A549 (cell line): ENCODE data around the gene MGAT5.

Experiments
- BHLHE40 ChIP-seq: IDR thresholded peaks from 2 replicates; pipeline ENCODE4 v1.6.1; 2012; ENCODE audit warnings: low read depth, low read length, inconsistent platforms
- CEBPB ChIP-seq, 2 experiments: fragments of >200 bp in 1 of 2; sonication (Bioruptor Twin) in 1 of 2; formaldehyde crosslinking in 1 of 2; IDR thresholded peaks; 2 replicates each; pipeline ENCODE4 v1.6.1; 2012 to 2016
- HOXA7 ChIP-seq: fragments of 250-450 bp; sonication (Bioruptor Pico); IDR thresholded peaks from 2 replicates; pipeline ENCODE4 v1.5.0; 2020; ENCODE audit warnings: mild to moderate bottlenecking, moderate library complexity
- HOXB5 ChIP-seq: fragments of 250-450 bp; sonication (Bioruptor Pico); IDR thresholded peaks from 2 replicates; pipeline ENCODE4 v1.5.0; 2020; ENCODE audit warnings: mild to moderate bottlenecking, moderate library complexity
- NFE2L2 ChIP-seq: fragments of 150-350 bp; conservative IDR thresholded peaks from 2 replicates; pipeline ENCODE4 v1.6.1; 2014; ENCODE audit warnings: low read length
- PBX3 ChIP-seq: IDR thresholded peaks from 2 replicates; pipeline ENCODE4 v1.6.1; 2012
- POLR2A ChIP-seq: IDR thresholded peaks from 2 replicates; pipeline ENCODE4 v1.6.1; 2012; ENCODE audit warnings: mild to moderate bottlenecking, low read length
- RCOR1 ChIP-seq: fragments of 150-350 bp; IDR thresholded peaks from 2 replicates; pipeline ENCODE4 v1.6.1; 2014; ENCODE audit warnings: antibody characterized with exemption, low read length, low read depth
- RNF2 ChIP-seq: fragments of 200-600 bp; sonication (generic); IDR thresholded peaks from 2 replicates; pipeline ENCODE4 v1.6.1; 2016; ENCODE audit warnings: low read depth, mild to moderate bottlenecking, antibody characterized with exemption, moderate library complexity, borderline replicate concordance
- TF ChIP-seq, protein P1 (sequence below): fragments of 200-600 bp; sonication (generic); IDR thresholded peaks from 2 replicates; pipeline ENCODE4 v1.6.1; 2016; ENCODE audit warnings: antibody characterized with exemption, mild to moderate bottlenecking, moderate library complexity

DNA sequence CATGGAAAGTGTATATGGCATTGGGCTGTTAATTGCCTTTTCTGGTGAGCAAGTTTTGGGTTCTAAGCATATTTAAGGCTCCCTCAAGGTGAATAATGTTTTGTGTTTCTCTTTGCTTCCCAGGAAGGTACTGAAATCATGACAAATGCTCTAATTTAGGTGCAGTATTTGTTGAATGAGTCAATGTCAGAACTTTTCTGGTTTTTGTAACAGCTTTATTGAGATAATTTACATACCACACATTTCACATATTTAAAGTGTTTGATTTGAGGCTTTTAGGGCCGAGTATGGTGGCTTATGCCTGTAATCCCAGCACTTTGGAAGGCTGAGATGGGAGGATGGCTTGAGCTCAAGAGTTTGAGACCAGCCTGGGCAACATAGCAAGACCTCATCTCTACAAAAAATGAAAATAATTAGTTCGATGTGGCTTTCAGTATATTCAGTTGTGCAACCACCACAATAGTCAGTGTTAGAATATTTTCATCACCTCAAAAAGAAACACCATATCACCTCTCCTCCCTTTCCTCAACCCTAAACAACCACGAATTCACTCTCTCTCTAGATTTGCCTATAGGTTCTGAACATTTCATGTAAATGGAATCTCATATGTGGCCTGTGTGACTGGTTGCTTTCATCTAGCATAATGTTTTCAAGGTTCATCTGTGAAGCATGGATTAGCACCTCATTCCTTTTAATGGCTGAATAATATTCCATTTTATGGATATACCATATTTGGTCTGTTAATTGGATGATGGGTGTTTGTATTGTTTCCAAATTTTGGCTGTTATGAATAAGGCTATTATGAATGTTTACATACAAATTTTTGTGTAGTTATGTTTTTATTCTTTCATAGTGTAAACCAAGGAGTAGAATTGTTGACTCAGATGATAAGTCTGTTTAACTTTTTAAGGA lies 54.9 kb downstream of the MGAT5 start:
- TF ChIP-seq HOXB5, result no peak
- no peak for TF ChIP-seq POLR2A
- TF ChIP-seq NFE2L2, result no peak
- TF ChIP-seq CEBPB (IDR thresholded peaks at IDR 0.05), result no peak
- TF ChIP-seq, protein P1, sequence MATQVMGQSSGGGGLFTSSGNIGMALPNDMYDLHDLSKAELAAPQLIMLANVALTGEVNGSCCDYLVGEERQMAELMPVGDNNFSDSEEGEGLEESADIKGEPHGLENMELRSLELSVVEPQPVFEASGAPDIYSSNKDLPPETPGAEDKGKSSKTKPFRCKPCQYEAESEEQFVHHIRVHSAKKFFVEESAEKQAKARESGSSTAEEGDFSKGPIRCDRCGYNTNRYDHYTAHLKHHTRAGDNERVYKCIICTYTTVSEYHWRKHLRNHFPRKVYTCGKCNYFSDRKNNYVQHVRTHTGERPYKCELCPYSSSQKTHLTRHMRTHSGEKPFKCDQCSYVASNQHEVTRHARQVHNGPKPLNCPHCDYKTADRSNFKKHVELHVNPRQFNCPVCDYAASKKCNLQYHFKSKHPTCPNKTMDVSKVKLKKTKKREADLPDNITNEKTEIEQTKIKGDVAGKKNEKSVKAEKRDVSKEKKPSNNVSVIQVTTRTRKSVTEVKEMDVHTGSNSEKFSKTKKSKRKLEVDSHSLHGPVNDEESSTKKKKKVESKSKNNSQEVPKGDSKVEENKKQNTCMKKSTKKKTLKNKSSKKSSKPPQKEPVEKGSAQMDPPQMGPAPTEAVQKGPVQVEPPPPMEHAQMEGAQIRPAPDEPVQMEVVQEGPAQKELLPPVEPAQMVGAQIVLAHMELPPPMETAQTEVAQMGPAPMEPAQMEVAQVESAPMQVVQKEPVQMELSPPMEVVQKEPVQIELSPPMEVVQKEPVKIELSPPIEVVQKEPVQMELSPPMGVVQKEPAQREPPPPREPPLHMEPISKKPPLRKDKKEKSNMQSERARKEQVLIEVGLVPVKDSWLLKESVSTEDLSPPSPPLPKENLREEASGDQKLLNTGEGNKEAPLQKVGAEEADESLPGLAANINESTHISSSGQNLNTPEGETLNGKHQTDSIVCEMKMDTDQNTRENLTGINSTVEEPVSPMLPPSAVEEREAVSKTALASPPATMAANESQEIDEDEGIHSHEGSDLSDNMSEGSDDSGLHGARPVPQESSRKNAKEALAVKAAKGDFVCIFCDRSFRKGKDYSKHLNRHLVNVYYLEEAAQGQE, result no peak
- no peak for TF ChIP-seq BHLHE40
- no peak for TF ChIP-seq RCOR1
- TF ChIP-seq HOXA7 (CRISPR knock-in tag), result no peak
- no peak for TF ChIP-seq RNF2
- TF ChIP-seq PBX3, result no peak
